ENCODE measurements around the gene TELO2. TPM values are rescaled to one million over a fixed set of nuclear protein-coding genes. Genes with fewer than 3 reads are reported as not detected.

The TELO2 gene
- total RNA-seq, 2 experiments from 2014 or later, result 29.7 to 30.8 TPM

GRCh38 chr16:1552129-1552528 lies 59.0 kb downstream of the TELO2 start:
- H3K4me3 Mint-ChIP-seq, result no peak overlapping the region
- H3K36me3 ChIP-seq (ENCODE audit: insufficient read depth, low read length), result peaks cover 88% of the 10 kb centered on the region

GRCh38 chr16:1553946-1554825 lies 61.0 kb downstream of the TELO2 start:
- POLR2A ChIA-PET, result interaction anchor here (0.8 to 0.9 kb wide), 2 partner anchors 9 to 14 kb away, joined by 3 read pairs; no protein-coding TSS in a partner anchor
- ATAC-seq (ENCODE audit: poor library complexity) (no peak), DNase-seq (no peak)
- H3K9me3 ChIP-seq (ENCODE audit: control insufficient read depth in 1 of 2, insufficient read depth in 1 of 2, low read length in 2 of 2), result no peaks in the 10 kb centered on the region
- intact Hi-C loops (cut with DNase I, micrococcal nuclease), result no loop called here
- Mint-ChIP-seq H3K27ac (peak overlapping the region; percentile 42), H3K4me1 (ENCODE audit: low read depth) (peaks cover 47% of the 10 kb centered on the region), H3K36me3 (ENCODE audit: low read depth) (peaks cover 80% of the 10 kb centered on the region), H3K27me3 (no peaks in the 10 kb centered on the region), H3K4me3 (no peak overlapping the region), H3K9me3 (no peaks in the 10 kb centered on the region)
- CTCF ChIA-PET, result no interaction called here
- H3K4me1 ChIP-seq (ENCODE audit: insufficient read depth, low read length), result peaks cover 48% of the 10 kb centered on the region
- no peak overlapping the region for H3K27ac ChIP-seq (ENCODE audit: low read depth in 1 of 2, low read length in 2 of 2)
- no peaks in the 10 kb centered on the region for H3K27me3 ChIP-seq (ENCODE audit: control insufficient read depth in 1 of 2, insufficient read depth in 2 of 2, low read length in 2 of 2)
- peaks cover 79% of the 10 kb centered on the region for H3K36me3 ChIP-seq (ENCODE audit: insufficient read depth, low read length)
- no peak for TF ChIP-seq CTCF (IDR thresholded peaks at IDR 0.05)
- no peak overlapping the region for H3K4me3 ChIP-seq (ENCODE audit: low read length)

More at GRCh38 chr16:1552129-1552528, 59.0 kb downstream of the TELO2 start:
- Mint-ChIP-seq H3K36me3 (ENCODE audit: low read depth) (peaks cover 91% of the 10 kb centered on the region), H3K9me3 (no peaks in the 10 kb centered on the region), H3K27ac (peak overlapping the region; percentile 75), H3K4me1 (ENCODE audit: low read depth) (peaks cover 58% of the 10 kb centered on the region), H3K27me3 (no peaks in the 10 kb centered on the region)
- Histone ChIP-seq H3K4me1 (ENCODE audit: insufficient read depth, low read length) (peaks cover 60% of the 10 kb centered on the region), H3K27ac (ENCODE audit: low read depth in 1 of 2, low read length in 2 of 2) (no peak overlapping the region), H3K9me3 (ENCODE audit: control insufficient read depth in 1 of 2, insufficient read depth in 1 of 2, low read length in 2 of 2) (no peaks in the 10 kb centered on the region), H3K27me3 (ENCODE audit: control insufficient read depth in 1 of 2, insufficient read depth in 2 of 2, low read length in 2 of 2) (no peaks in the 10 kb centered on the region), H3K4me3 (ENCODE audit: low read length) (no peak overlapping the region)
- DNase-seq, result no peak
- ChIA-PET CTCF (no interaction called here), POLR2A (no interaction called here)
- ATAC-seq (ENCODE audit: poor library complexity), result no peak
- intact Hi-C loops (cut with DNase I, micrococcal nuclease), result no loop called here
- TF ChIP-seq CTCF (IDR thresholded peaks at IDR 0.05), result no peak

- peaks cover 72% of the 10 kb centered on the region for H3K36me3 ChIP-seq (ENCODE audit: insufficient read depth, low read length)
- no peak overlapping the region for H3K4me3 ChIP-seq (ENCODE audit: low read length)
- POLR2A ChIA-PET, result no interaction called here
- Mint-ChIP-seq H3K4me1 (ENCODE audit: low read depth) (peaks cover 50% of the 10 kb centered on the region), H3K9me3 (no peaks in the 10 kb centered on the region), H3K36me3 (ENCODE audit: low read depth) (peaks cover 72% of the 10 kb centered on the region), H3K27ac (peak overlapping the region; percentile 63), H3K4me3 (no peak overlapping the region), H3K27me3 (no peaks in the 10 kb centered on the region)
- no peaks in the 10 kb centered on the region for H3K27me3 ChIP-seq (ENCODE audit: control insufficient read depth in 1 of 2, insufficient read depth in 2 of 2, low read length in 2 of 2)
- CTCF ChIA-PET, result no interaction called here
- no peak for TF ChIP-seq CTCF (IDR thresholded peaks at IDR 0.05)
- no peak for DNase-seq
- no peaks in the 10 kb centered on the region for H3K9me3 ChIP-seq (ENCODE audit: control insufficient read depth in 1 of 2, insufficient read depth in 1 of 2, low read length in 2 of 2)
- intact Hi-C loops (cut with DNase I, micrococcal nuclease), result no loop called here
- no peak for ATAC-seq (ENCODE audit: poor library complexity)
- no peak overlapping the region for H3K27ac ChIP-seq (ENCODE audit: low read depth in 1 of 2, low read length in 2 of 2)
- peaks cover 49% of the 10 kb centered on the region for H3K4me1 ChIP-seq (ENCODE audit: insufficient read depth, low read length)
These were observed 61.8 kb downstream of the TELO2 start for GRCh38 chr16:1554826-1555445.
